GM12872 (cell line): Measurements from ENCODE around the gene ZSWIM1.

Experiments used
- CTCF ChIP-seq: IDR thresholded peaks from 3 replicates; pipeline ENCODE4 v1.5.1; 2011; ENCODE audit warnings: low read depth, mild to moderate bottlenecking, low read length, moderate library complexity; ENCODE audit not compliant: insufficient read depth

ZSWIM1 gene

GRCh38 chr20:45857114-45857881 is 23.7 kb upstream of the ZSWIM1 start, which contains the start of the genes ACOT8 and ZSWIM3:
TSS of gene ACOT8 (minus strand) at chr20:45857392. CDS start at chr20:45857315, 77 bp downstream.
TSS of gene ZSWIM3 (plus strand) at chr20:45857614. CDS start at chr20:45857826, 212 bp downstream.
- no peak for TF ChIP-seq CTCF

GRCh38 chr20:45857882-45858216 is 23.2 kb upstream of the ZSWIM1 start:
- TF ChIP-seq CTCF: no peak

DNA sequence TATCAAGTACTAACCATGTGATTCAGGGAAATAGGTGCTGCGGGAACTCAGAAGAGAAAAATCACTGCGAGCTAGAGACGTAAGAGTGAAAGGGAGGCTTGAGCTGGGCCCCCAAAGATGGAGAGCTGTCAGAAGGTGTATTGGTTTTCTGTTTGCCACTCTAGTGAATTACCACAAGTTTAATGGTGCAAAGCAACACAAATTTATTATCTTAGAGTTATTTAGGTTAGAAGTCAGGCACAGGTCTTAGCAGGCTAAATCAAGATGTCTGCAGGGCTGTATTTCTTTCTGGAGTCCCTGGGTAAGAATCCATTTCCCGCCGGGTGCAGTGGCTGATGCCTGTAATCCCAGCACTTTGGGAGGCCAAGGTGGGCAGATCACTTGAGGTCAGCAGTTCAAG is 21.1 kb upstream of the ZSWIM1 start:
- no peak for TF ChIP-seq CTCF

DNA sequence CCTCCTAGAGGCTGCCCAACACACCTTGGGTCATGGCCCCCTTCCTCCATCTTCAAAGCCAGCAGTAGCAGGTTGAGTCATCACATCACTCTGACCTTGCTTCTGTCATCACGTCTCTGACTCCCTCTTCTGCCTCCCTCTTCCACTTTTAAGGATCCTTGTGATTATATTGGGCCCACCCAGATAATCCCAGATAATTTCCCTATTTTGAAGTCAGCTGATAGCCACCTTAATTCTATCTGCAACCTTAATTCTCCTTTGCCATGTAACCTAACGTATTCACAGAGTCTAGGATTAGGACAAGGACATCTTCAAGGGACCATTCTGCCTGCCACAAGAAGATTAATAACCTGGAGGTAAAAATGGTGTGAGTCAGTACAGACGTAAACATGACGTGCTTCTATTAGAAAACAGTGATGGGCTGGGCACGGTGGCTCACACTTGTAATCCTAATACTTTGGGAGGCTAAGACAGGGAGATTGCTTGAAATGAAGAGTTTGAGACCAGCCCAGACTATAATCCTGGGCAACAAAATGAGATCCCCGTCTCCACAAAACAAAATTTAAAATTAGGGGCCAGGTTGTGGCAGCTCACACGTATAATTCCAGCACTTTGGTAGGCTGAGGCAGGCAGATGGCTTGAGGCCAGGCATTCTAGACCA is 20.3 kb upstream of the ZSWIM1 start:
- TF ChIP-seq CTCF: no peak

GRCh38 chr20:45861221-45862075 is 19.6 kb upstream of the ZSWIM1 start:
- no peak for TF ChIP-seq CTCF

DNA sequence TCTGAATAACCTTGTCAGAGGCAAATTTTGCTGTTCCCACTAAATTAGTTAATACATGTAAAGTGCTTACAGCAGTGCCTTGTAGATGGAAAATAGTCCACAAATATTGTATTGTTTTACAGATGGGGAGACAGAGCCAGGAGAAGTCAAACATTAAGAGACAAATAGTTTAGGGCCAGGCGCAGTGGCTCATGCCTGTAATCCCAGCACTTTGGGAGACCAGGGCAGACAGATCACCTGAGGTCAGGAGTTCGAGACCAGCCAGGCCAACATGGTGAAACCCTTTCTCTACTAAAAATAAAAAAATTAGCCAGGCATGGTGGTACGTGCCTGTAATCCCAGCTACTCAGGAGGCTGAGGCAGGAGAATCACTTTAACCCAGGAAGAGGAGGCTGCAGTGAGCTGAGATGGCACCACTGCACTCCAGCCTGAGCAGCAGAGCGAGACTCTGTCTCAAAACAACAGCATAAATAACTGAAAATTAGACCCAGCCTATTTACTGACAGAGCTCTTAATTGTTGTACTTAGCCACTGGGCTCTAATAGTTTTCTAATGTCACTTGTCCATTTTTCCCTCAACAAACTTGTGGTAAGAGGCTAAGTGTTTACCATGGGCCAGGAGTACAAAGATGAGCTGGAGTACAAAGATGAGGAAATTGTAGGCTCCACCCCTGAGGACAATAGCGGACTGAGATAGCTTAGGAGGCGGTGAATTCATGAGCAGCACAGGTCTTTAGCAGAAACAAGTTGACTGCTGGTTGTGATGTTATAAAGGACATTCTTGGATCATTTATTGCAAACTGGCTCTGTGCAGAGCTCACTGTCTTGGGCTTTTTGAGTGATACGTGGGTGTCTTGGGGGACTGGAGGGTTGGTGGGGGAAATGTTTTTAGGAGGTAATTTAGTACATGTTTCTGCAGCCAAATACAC is 17.2 kb upstream of the ZSWIM1 start:
- no peak for TF ChIP-seq CTCF
